Naive B cell (primary cell): Measurements from ENCODE around the gene KDM7A. TPM values are rescaled to one million over a fixed set of nuclear protein-coding genes. Genes with fewer than 3 reads are reported as not detected.

Experiments used
- ATAC-seq, 2 donors: fragments of 150-1000 bp; cut with Tn5 transposase; 2 replicates each; pipeline ENCODE4 v1.10.0; 2021; ENCODE audit warnings: low read depth in 2 of 2, mild to moderate bottlenecking in 2 of 2, moderate library complexity in 2 of 2
- DNase-seq: peaks from one replicate; pipeline ENCODE4 v3.0.0; 2022
- H3K27ac Mint-ChIP-seq, 6 donors: one replicate each; pipeline ENCODE4 v1.8.0; 2020 to 2022; ENCODE audit warnings: mild to moderate bottlenecking in 6 of 6, mixed read lengths in 6 of 6, moderate library complexity in 5 of 6, inconsistent platforms in 2 of 6
- H3K27me3 Mint-ChIP-seq, 3 donors: one replicate each; pipeline ENCODE4 v1.8.0; 2021 to 2022; ENCODE audit warnings: mixed read lengths in 3 of 3, mild to moderate bottlenecking in 1 of 3
- H3K36me3 Mint-ChIP-seq, 2 donors: one replicate each; pipeline ENCODE4 v1.8.0; 2020 to 2022; ENCODE audit warnings: mixed read lengths in 2 of 2, inconsistent platforms in 1 of 2, mild to moderate bottlenecking in 1 of 2
- H3K4me1 Mint-ChIP-seq, 3 donors: one replicate each; pipeline ENCODE4 v1.8.0; 2020 to 2022; ENCODE audit warnings: mixed read lengths in 3 of 3, inconsistent platforms in 1 of 3, mild to moderate bottlenecking in 1 of 3, moderate library complexity in 1 of 3
- H3K4me3 Mint-ChIP-seq, 8 donors: one replicate each; pipeline ENCODE4 v1.8.0; 2020 to 2022; ENCODE audit warnings: mild to moderate bottlenecking in 8 of 8, mixed read lengths in 8 of 8, moderate library complexity in 8 of 8, inconsistent platforms in 2 of 8
- H3K9me3 Mint-ChIP-seq, 7 donors: one replicate each; pipeline ENCODE4 v1.8.0; 2020 to 2022; ENCODE audit warnings: mixed read lengths in 7 of 7, mild to moderate bottlenecking in 5 of 7, inconsistent platforms in 2 of 7, moderate library complexity in 1 of 7
- polyA plus RNA-seq, 6 donors: library from polyadenylated mRNA; unstranded; fragments of 300-500 nt; fragmentation: Illumina TruSeq; gene quantifications; one replicate each; pipeline ENCODE4 v1.2.3, GENCODE V29; 2021; ENCODE audit warnings: low read depth in 6 of 6

KDM7A gene
- polyA plus RNA-seq, 6 donors from 2014 or later: 5.8 to 10.1 (median 8.9) TPM

DNA sequence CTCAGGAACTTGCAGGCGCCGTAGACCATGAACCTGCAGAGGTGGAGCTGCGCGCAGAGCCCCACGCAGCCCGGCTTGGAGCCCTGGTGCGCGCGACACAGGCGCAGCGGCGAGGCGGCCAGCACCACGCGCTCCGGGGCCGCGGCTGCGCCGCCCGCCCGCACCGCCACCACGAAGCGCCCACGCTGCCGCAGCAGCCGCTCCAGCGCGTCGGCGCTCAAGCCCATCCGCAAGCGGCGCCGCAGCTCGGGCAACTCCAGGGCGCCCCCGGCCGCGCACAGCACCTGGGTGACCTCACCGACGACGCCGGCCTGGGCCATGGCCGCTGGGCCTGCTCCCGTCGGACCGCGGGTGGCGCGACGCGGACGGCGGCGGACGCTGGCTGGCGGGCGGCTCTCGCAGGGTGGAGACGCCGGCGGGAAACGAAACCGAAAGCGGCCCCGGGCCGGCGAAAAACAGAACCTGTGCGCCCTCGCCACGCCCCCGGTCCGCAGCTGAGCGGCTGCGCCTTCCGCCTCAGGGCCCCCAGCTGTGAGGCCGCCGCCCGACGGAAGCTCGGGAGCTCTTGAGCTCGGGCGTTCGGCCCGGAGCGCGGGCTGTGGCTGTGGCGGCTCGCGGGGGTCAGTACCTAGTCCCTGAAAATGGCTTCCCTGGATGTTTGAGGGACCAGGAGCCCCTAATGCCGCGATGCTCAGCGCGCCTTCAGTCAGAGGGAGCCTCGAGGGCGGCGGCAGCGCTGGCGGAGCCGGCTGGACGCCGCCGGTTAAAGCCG lies 114.1 kb downstream of the KDM7A start, which contains the start of gene PARP12:
Gene PARP12 (minus strand): TSS at position 424 of the 772 bp plus-strand sequence. CDS start 104 bp downstream, at position 320.
- peaks cover 11 to 21% of the 10 kb centered on the region in 2 donors for H3K36me3 Mint-ChIP-seq
- peaks cover 9 to 24% (median 20%) of the 10 kb centered on the region in 7 donors for H3K9me3 Mint-ChIP-seq
- ATAC-seq: peak; percentile 81 to 85
- DNase-seq: peak; percentile 92
- H3K4me3 Mint-ChIP-seq: peak within 1 kb of the TSS; percentile 90 to 99 (median 97)
- H3K27ac Mint-ChIP-seq: peak within 1 kb of the TSS; percentile 94 to 100 (median 98)
- no peaks in the 10 kb centered on the region for H3K27me3 Mint-ChIP-seq
- H3K4me1 Mint-ChIP-seq: peaks cover 36 to 51% (median 49%) of the 10 kb centered on the region in 3 donors

DNA sequence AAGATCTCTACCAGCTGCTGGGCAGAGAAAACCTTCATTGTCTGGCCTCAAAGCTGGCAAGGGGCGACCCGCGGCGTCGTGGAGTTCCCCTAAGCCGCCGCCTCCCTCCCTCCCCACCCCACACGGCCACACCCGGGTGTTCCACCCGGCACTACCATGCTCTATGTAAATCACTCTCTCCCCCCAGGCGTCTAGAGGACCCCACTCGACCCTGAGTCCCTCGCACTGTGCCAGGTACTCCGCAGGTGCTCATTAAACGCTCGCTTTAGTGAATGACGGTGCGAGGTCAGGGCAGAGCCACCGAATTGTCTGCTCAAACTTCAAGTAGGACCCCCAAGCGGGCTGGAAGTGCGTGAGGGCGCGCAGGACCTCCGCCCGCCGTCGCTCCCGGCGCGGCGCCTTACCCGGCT lies 114.7 kb downstream of the KDM7A start:
- ATAC-seq (peak; percentile 67 to 71), DNase-seq (peak; percentile 63)
- peak overlapping the region; percentile 90 to 99 (median 97) for H3K4me3 Mint-ChIP-seq
- H3K27me3 Mint-ChIP-seq: no peaks in the 10 kb centered on the region
- H3K9me3 Mint-ChIP-seq: peaks cover 9 to 18% (median 15%) of the 10 kb centered on the region in 7 donors
- peaks cover 7 to 21% of the 10 kb centered on the region in 2 donors for H3K36me3 Mint-ChIP-seq
- H3K27ac Mint-ChIP-seq: peak overlapping the region; percentile 94 to 100 (median 98)
- H3K4me1 Mint-ChIP-seq: peaks cover 40 to 56% (median 53%) of the 10 kb centered on the region in 3 donors

GRCh38 chr7:140061607-140061930 lies 115.2 kb downstream of the KDM7A start:
- Mint-ChIP-seq H3K27ac (peak overlapping the region; percentile 94 to 100 (median 98)), H3K4me3 (peak overlapping the region; percentile 90 to 99 (median 97)), H3K4me1 (peaks cover 42 to 60% (median 58%) of the 10 kb centered on the region in 3 donors), H3K36me3 (peaks cover 2 to 21% of the 10 kb centered on the region in 2 donors), H3K27me3 (no peaks in the 10 kb centered on the region), H3K9me3 (peaks cover 5 to 12% (median 10%) of the 10 kb centered on the region in 7 donors)
- no peak for ATAC-seq
- DNase-seq: no peak

DNA sequence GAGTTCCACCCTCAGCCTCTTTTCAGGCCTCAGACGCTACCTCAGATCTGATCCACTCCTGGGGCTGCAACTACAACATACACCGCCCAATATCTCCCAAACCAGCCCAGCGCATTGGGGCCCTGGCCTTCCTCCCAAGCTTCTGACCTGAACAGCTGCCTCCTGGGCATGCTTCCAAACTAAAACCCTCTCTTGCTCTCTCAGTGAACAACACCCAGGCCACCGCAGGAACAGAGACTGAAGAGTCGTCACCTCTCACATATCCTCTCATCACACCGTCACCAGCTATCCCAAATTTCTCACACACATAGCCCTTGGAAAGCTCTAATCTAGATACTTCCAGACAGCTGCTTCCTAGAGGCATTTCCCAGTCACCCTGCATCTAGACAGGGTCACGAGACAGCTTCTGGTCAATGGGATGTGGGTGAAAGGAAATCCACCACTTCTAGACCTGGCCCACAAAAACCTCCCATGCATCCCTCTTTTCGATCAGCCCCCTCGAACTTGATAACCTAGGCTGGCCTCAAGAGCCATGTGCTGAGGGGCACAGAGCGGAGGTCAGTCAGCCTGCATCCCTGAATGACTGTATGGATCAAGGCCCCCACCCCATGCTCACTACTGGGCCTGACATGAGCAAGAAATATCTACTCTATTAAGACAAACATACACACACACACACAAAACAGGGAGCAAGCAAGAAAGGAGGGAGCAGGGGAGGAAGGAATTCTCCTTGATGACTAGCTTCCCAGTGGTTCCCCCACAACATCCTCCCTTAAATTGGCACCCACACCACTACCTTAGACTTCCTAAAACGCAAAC lies 115.8 kb downstream of the KDM7A start:
- peaks cover 0 to 17% of the 10 kb centered on the region in 2 donors for H3K36me3 Mint-ChIP-seq

DNA sequence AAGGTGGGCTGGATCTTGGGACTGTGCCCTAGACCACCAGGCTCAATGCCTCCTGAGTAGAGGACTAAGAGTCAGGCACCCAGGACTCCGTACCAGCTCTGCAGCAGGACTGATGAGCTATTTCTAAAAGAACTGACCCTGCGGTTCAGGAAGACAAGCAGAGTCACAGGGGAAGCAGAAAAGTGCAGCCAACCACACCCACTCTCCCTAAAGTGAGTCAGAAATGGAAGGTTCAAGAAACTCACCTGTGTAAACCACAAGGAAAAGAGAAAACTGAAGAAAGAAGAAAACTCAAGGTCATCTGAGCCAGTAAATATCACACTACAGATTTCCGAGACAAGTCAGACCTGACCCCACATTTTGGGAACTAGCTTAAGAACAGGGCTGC lies 116.5 kb downstream of the KDM7A start:
- peaks cover 0 to 14% of the 10 kb centered on the region in 2 donors for H3K36me3 Mint-ChIP-seq
- H3K27me3 Mint-ChIP-seq: no peaks in the 10 kb centered on the region
- peaks cover 48 to 69% (median 67%) of the 10 kb centered on the region in 3 donors for H3K4me1 Mint-ChIP-seq

More for the DNA sequence above, 115.8 kb downstream of the KDM7A start:
- peaks cover 45 to 64% (median 63%) of the 10 kb centered on the region in 3 donors for H3K4me1 Mint-ChIP-seq
- no peak for ATAC-seq
- H3K27ac Mint-ChIP-seq: peak overlapping the region; percentile 94 to 100 (median 98)
- peaks cover 0 to 6% (median 4%) of the 10 kb centered on the region in 7 donors for H3K9me3 Mint-ChIP-seq
- no peaks in the 10 kb centered on the region for H3K27me3 Mint-ChIP-seq
- DNase-seq: no peak
- H3K4me3 Mint-ChIP-seq: peak overlapping the region; percentile 90 to 99 (median 97)

GRCh38 chr7:140059273-140060242 lies 117.2 kb downstream of the KDM7A start:
- Mint-ChIP-seq H3K27ac (peak overlapping the region in 4 of 6 donors; percentile 80 to 94 (median 86)), H3K27me3 (no peaks in the 10 kb centered on the region), H3K36me3 (peaks cover 0 to 14% of the 10 kb centered on the region in 2 donors), H3K4me1 (peaks cover 53 to 75% (median 73%) of the 10 kb centered on the region in 3 donors), H3K4me3 (peak overlapping the region in 7 of 8 donors; percentile 64 to 99 (median 98)), H3K9me3 (no peaks in the 10 kb centered on the region)
- ATAC-seq (no peak), DNase-seq (no peak)

More for the DNA sequence above, 116.5 kb downstream of the KDM7A start:
- DNase-seq (no peak), ATAC-seq (no peak)
- Mint-ChIP-seq H3K9me3 (no peaks in the 10 kb centered on the region), H3K4me3 (peak overlapping the region in 7 of 8 donors; percentile 42 to 99 (median 98)), H3K27ac (peak overlapping the region in 2 of 6 donors; percentile 89 to 94)

GRCh38 chr7:140058517-140058916 lies 118.3 kb downstream of the KDM7A start:
- Mint-ChIP-seq H3K27me3 (no peaks in the 10 kb centered on the region), H3K9me3 (no peaks in the 10 kb centered on the region), H3K27ac (peak overlapping the region in 4 of 6 donors; percentile 29 to 76 (median 67)), H3K36me3 (peaks cover 0 to 14% of the 10 kb centered on the region in 2 donors), H3K4me1 (peaks cover 56 to 81% (median 78%) of the 10 kb centered on the region in 3 donors), H3K4me3 (peak overlapping the region in 1 of 8 donors; percentile 99)
- no peak for DNase-seq
- no peak for ATAC-seq

GRCh38 chr7:140057143-140057535 lies 119.6 kb downstream of the KDM7A start:
- Mint-ChIP-seq H3K4me1 (peaks cover 60 to 89% (median 79%) of the 10 kb centered on the region in 3 donors), H3K36me3 (peaks cover 0 to 14% of the 10 kb centered on the region in 2 donors), H3K4me3 (no peak overlapping the region), H3K27ac (peak overlapping the region in 2 of 6 donors; percentile 59 to 67), H3K9me3 (no peaks in the 10 kb centered on the region), H3K27me3 (no peaks in the 10 kb centered on the region)
- no peak for ATAC-seq
- no peak for DNase-seq

- ATAC-seq: no peak
- peaks cover 65 to 89% (median 78%) of the 10 kb centered on the region in 3 donors for H3K4me1 Mint-ChIP-seq
- peak overlapping the region; percentile 47 to 89 (median 68) for H3K27ac Mint-ChIP-seq
- no peaks in the 10 kb centered on the region for H3K27me3 Mint-ChIP-seq
- H3K9me3 Mint-ChIP-seq: no peaks in the 10 kb centered on the region
- H3K4me3 Mint-ChIP-seq: no peak overlapping the region
- H3K36me3 Mint-ChIP-seq: peaks cover 0 to 14% of the 10 kb centered on the region in 2 donors
- no peak for DNase-seq
These were observed 120.2 kb downstream of the KDM7A start for GRCh38 chr7:140056431-140057142.

GRCh38 chr7:140055833-140056232 lies 121.0 kb downstream of the KDM7A start:
- H3K4me1 Mint-ChIP-seq: peaks cover 58 to 85% (median 70%) of the 10 kb centered on the region in 3 donors
- H3K27ac Mint-ChIP-seq: peak overlapping the region in 5 of 6 donors; percentile 9 to 89 (median 76)

GRCh38 chr7:140054751-140055150 lies 122.0 kb downstream of the KDM7A start:
- ATAC-seq: no peak
- H3K36me3 Mint-ChIP-seq: peaks cover 0 to 20% of the 10 kb centered on the region in 2 donors
- DNase-seq: no peak
- H3K4me1 Mint-ChIP-seq: peaks cover 53 to 85% (median 61%) of the 10 kb centered on the region in 3 donors
- no peaks in the 10 kb centered on the region for H3K9me3 Mint-ChIP-seq
- H3K27ac Mint-ChIP-seq: peak overlapping the region; percentile 65 to 98 (median 85)
- H3K27me3 Mint-ChIP-seq: no peaks in the 10 kb centered on the region
- peak overlapping the region in 4 of 8 donors; percentile 15 to 62 (median 35) for H3K4me3 Mint-ChIP-seq

More at GRCh38 chr7:140055833-140056232, 121.0 kb downstream of the KDM7A start:
- H3K9me3 Mint-ChIP-seq: no peaks in the 10 kb centered on the region
- no peaks in the 10 kb centered on the region for H3K27me3 Mint-ChIP-seq
- no peak overlapping the region for H3K4me3 Mint-ChIP-seq
- no peak for DNase-seq
- no peak for ATAC-seq
- peaks cover 0 to 14% of the 10 kb centered on the region in 2 donors for H3K36me3 Mint-ChIP-seq
